ENCODE data around the gene PROB1. TPM values are rescaled to one million over a fixed set of nuclear protein-coding genes. Genes with fewer than 3 reads are reported as not detected.

Gene PROB1
- total RNA-seq, 4 donors from 2014 or later: 0.25 to 0.47 (median 0.33) TPM

DNA sequence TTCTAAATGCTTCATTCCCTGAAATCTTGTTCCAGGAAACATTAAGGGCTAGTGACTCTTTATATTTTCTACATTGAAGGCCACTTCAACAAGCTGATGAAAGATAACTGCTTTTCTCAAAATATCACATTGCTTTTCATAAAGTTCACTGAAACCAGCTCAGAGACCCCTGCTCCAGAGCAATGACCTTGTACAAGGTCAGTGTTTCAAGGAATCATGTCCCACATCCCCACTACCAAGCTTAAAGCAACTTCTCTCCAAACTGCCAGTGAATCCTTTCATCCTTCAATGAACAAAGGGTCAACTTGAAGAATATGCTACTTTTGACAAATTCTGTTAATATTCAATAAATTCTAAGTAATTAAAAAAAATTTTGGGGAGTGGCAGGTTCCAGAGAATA, 21.0 kb upstream of the PROB1 start:
- TF ChIP-seq, protein P1, sequence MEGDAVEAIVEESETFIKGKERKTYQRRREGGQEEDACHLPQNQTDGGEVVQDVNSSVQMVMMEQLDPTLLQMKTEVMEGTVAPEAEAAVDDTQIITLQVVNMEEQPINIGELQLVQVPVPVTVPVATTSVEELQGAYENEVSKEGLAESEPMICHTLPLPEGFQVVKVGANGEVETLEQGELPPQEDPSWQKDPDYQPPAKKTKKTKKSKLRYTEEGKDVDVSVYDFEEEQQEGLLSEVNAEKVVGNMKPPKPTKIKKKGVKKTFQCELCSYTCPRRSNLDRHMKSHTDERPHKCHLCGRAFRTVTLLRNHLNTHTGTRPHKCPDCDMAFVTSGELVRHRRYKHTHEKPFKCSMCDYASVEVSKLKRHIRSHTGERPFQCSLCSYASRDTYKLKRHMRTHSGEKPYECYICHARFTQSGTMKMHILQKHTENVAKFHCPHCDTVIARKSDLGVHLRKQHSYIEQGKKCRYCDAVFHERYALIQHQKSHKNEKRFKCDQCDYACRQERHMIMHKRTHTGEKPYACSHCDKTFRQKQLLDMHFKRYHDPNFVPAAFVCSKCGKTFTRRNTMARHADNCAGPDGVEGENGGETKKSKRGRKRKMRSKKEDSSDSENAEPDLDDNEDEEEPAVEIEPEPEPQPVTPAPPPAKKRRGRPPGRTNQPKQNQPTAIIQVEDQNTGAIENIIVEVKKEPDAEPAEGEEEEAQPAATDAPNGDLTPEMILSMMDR (IDR thresholded peaks at IDR 0.05): no peak
- no peak for TF ChIP-seq POLR2A (IDR thresholded peaks at IDR 0.05)
- H3K4me3 ChIP-seq (ENCODE audit: low read depth, poor library complexity, severe bottlenecking): no peak overlapping the region
- intact Hi-C loops (cut with DNase I; ENCODE audit: low total_unique reads): no loop called here
- no peak for DNase-seq (ENCODE audit: low spot score in 2 of 2)

GRCh38 chr5:139415221-139415861, 20.4 kb upstream of the PROB1 start:
- no peak for TF ChIP-seq POLR2A (IDR thresholded peaks at IDR 0.05)
- H3K4me3 ChIP-seq (ENCODE audit: low read depth, poor library complexity, severe bottlenecking): no peak overlapping the region
- 39 to 51% methylated on average over 8 of the region's 8 CpGs for WGBS, 2 donors
- intact Hi-C loops (cut with DNase I; ENCODE audit: low total_unique reads): no loop called here
- peak in 1 of 2 donors; percentile 81 for DNase-seq (ENCODE audit: low spot score in 2 of 2)

DNA sequence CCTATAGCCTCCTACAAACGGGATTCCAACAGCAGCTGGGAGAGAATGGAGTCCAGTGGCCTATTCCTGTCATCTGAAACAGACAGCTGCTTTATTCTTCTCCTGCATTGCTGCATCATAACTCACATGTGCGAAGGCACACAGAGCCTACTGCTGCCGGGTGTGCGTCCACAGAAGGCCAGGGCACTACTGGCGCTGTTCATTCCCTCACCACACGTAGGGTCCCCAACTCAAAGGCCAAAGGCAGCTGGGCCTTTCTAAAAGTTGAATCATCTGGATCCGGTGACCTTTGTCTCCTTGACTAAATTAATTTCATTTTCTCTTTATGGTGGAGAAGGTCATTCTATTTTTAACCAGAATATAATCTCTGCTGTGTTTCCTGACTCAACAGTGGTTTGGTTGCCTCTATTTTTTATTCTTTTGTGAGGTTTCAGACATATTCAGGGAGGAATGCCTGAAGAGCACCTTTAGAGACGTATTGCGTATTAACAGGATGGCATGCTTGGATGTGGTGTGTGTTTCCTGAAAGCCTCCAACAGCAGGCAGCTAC, 19.8 kb upstream of the PROB1 start:
- 42 to 63% methylated on average over 9 of the region's 9 CpGs for WGBS, 2 donors
- intact Hi-C loops (cut with DNase I; ENCODE audit: low total_unique reads): no loop called here
- H3K4me3 ChIP-seq (ENCODE audit: low read depth, poor library complexity, severe bottlenecking): no peak overlapping the region
- TF ChIP-seq, protein P1 (IDR thresholded peaks at IDR 0.05): no peak
- no peak for TF ChIP-seq POLR2A (IDR thresholded peaks at IDR 0.05)
- DNase-seq (ENCODE audit: low spot score in 2 of 2): peak in 1 of 2 donors; percentile 48

GRCh38 chr5:139413963-139414362, 19.1 kb upstream of the PROB1 start:
- WGBS, 2 donors: 68 to 70% methylated on average over 6 of the region's 6 CpGs
- intact Hi-C loops (cut with DNase I; ENCODE audit: low total_unique reads): no loop called here

GRCh38 chr5:139413153-139413552, 18.2 kb upstream of the PROB1 start:
- intact Hi-C loops (cut with DNase I; ENCODE audit: low total_unique reads): no loop called here
- no peak for TF ChIP-seq POLR2A (IDR thresholded peaks at IDR 0.05)
- TF ChIP-seq, protein P1 (IDR thresholded peaks at IDR 0.05): no peak
- peak in 1 of 2 donors; percentile 61 for DNase-seq (ENCODE audit: low spot score in 2 of 2)
- 94 to 96% methylated on average over 6 of the region's 6 CpGs for WGBS, 2 donors
- no peak overlapping the region for H3K4me3 ChIP-seq (ENCODE audit: low read depth, poor library complexity, severe bottlenecking)

More at GRCh38 chr5:139413963-139414362, 19.1 kb upstream of the PROB1 start:
- peak in 1 of 2 donors; percentile 26 for DNase-seq (ENCODE audit: low spot score in 2 of 2)
- TF ChIP-seq, protein P1 (IDR thresholded peaks at IDR 0.05): no peak
- TF ChIP-seq POLR2A (IDR thresholded peaks at IDR 0.05): no peak
- H3K4me3 ChIP-seq (ENCODE audit: low read depth, poor library complexity, severe bottlenecking): no peak overlapping the region

GRCh38 chr5:139410993-139411828, 16.3 kb upstream of the PROB1 start:
- TF ChIP-seq, protein P1 (IDR thresholded peaks at IDR 0.05): no peak
- TF ChIP-seq POLR2A (IDR thresholded peaks at IDR 0.05): no peak
- no peak overlapping the region for H3K4me3 ChIP-seq (ENCODE audit: low read depth, poor library complexity, severe bottlenecking)
- 61 to 62% methylated on average over 17 of the region's 17 CpGs for WGBS, 2 donors
- peak in 1 of 2 donors; percentile 80 for DNase-seq (ENCODE audit: low spot score in 2 of 2)
- intact Hi-C loops (cut with DNase I; ENCODE audit: low total_unique reads): no loop called here

Measured in lower leg skin (tissue), 4 donors.